ENCODE measurements around the gene IL22RA2.
"Not testable (repeated sequence)": the region's sequence is repeated elsewhere in the genome, so short reads cannot be mapped to it uniquely, and the experiment has no call there.

Gene IL22RA2

DNA sequence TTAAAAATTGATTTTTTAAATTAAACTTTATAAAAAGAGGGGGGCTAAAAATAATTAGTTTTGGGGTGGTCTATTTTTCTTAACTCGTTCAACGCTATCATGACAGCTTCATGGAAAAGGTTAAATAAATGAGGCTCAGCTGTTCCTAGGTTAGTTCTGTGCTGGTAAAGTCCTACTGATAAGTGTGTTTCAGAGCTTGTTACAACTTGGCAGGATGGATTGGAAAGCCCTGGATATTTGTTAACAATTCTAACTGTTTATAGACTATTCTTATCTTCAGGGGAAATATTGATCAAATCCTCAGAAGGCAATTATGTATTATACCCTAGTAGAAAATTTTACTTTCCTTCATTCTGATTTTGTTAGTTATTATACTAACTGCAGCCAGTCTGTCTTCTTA lies 50.4 kb downstream of the IL22RA2 start:
- no peak for DNase-seq (ENCODE audit: low read depth)

- DNase-seq (ENCODE audit: low read depth) = no peak
These were observed 50.8 kb downstream of the IL22RA2 start for GRCh38 chr6:137122612-137123011.

- no peak for DNase-seq (ENCODE audit: low read depth)
These were observed 51.9 kb downstream of the IL22RA2 start for GRCh38 chr6:137121401-137121997.

- DNase-seq (ENCODE audit: low read depth) = no peak
These were observed 52.7 kb downstream of the IL22RA2 start for GRCh38 chr6:137120748-137121147.

GRCh38 chr6:137119196-137120104 lies 54.0 kb downstream of the IL22RA2 start:
- no peak for DNase-seq (ENCODE audit: low read depth)

DNA sequence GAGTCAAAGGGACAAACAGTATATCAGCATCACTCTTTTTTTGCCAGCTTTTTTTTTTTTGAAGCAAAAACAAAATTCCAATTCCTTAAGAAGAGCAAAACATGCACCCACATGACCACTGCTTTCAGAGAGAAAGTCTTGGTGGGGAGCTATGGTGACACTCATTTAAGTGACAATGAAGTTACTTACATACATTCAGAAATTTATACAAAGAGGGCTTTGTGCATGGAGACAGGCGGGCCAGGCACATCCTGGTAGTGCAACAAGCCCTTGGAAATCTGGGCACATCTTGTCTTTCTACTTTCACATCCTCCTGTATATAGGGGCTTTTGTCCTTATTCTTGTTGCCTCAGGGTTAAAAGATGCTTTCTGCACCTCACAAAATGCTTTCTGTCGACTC lies 55.9 kb downstream of the IL22RA2 start:
- DNase-seq (ENCODE audit: low read depth) = no peak

DNA sequence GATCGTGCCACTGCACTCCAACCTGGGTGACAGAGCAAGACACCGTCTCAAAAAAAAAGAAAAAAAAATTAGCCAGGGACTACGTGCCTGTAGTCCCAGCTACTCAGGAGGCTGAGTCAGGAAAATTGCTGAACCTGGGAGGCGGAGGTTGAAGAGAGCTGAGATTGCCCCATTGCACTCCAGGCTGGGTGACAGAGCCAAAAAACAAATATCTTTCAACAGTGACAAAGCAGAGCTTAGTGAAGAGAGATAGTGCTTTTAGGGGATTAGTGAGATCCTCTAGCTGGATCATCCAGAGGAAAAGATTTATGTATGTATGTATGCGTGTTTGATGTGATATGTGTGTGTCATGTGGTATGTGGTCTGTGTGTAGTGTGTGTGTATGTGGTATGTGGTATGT lies 56.6 kb downstream of the IL22RA2 start:
- no peak for DNase-seq (ENCODE audit: low read depth)

GRCh38 chr6:137115658-137116057 lies 57.8 kb downstream of the IL22RA2 start:
- no peak for DNase-seq (ENCODE audit: low read depth)

DNA sequence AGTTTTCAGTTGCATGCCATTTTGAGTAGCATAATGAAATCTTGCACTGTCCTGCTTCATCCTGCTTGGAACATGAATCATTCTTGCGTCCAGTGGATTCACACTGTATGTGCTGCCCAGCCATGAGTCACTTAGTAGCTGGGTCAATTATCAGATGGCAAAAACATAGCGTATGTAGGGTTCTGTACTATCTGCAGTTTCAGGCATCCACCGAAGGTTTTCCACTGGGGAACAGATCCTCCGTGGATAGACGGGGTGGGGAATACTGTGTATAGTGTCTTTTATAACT lies 61.4 kb downstream of the IL22RA2 start:
- DNase-seq (ENCODE audit: low read depth) = no peak

DNA sequence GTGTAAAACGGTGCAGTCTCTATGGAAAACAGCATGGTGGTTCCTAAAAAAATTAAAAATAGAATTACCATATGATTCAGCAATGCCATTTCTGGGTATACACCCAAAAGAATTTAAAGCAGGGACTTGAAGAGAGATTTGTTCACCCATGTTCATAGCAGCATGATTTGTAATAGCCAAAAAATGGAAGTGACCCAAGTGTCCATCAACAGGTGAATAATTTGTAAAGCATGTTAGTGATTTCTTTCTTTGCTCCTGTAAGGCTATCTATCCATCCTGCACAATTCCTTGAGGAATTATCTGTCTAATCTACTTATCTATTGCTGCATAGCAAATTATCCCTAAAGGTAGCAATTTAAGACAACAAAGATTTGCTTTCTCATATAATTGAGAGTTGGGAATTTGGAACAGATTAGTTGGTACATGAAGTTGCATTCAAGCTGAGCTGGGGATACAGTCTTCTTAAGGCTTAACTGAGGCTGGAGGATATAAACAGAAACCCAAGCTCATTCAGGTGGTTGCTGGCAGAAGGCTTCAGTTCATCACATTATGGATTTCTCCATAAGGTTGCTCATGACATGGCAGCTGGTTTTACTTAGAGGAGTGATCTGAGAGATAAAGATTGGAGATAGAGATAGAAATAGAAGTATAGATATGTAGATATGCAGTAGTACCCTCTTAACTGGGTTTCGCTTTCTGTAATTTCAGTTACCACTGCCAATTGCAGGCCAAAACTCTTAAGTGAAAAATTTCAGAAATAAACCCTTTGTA lies 62.0 kb downstream of the IL22RA2 start:
- DNase-seq (ENCODE audit: low read depth) = no peak

GRCh38 chr6:137107767-137108105 lies 65.7 kb downstream of the IL22RA2 start:
- no peak for DNase-seq (ENCODE audit: low read depth)

DNA sequence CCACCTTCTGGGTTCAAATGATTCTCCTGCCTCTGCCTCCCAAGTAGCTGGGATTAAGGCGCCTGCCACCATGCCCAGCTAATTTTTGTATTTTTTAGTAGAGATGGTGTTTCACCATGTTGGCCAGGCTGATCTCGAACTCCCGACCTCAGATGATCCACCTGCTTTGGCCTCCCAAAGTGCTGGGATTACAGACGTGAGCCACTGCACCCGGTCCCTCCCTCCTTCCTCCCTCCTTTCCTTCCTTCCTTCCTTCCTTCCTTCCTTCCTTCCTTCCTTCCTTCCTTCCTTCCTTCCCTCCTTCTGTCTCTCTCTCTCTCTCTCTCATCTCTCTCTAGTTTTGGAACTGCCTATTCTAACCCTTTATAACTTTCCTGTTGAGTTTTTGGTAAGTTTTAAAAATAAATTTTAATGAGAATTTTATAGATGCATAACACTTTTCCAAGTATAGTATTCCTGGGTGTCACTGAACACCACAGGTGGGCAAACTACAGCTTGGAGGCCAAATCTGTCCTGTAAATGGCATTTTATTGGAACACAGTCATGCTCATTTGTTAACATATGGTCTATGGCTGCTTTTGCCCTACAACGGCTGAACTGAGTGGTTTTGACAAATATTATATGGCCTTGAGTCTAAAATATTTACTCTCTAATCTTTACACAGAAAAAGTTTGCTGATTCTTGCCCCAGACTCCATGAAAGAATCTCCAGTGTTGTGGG lies 66.2 kb downstream of the IL22RA2 start:
- DNase-seq (ENCODE audit: low read depth) = not testable (repeated sequence)

GRCh38 chr6:137106183-137106582 lies 67.3 kb downstream of the IL22RA2 start:
- DNase-seq (ENCODE audit: low read depth) = no peak

- no peak for DNase-seq (ENCODE audit: low read depth)
These were observed 68.1 kb downstream of the IL22RA2 start for GRCh38 chr6:137105375-137105774.

DNA sequence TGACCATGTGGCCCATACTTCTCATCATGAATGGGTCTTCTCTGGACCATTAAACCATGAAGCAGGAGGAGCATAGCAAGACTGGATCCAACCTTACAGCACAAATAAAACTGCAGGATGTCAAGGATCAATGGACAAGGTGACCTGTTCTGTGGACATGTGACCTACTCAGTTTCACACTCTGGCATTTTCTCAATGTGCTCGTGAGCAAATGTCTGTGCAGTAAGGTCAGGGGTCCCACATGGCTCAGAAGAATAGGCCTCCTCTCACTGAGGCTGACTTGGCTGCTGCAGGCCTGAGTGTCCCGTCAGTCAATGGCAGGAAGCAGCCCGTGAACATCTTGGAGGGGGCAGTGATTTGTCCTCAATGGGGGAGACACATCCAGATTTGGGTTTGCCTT lies 68.5 kb downstream of the IL22RA2 start:
- DNase-seq (ENCODE audit: low read depth) = no peak

DNA sequence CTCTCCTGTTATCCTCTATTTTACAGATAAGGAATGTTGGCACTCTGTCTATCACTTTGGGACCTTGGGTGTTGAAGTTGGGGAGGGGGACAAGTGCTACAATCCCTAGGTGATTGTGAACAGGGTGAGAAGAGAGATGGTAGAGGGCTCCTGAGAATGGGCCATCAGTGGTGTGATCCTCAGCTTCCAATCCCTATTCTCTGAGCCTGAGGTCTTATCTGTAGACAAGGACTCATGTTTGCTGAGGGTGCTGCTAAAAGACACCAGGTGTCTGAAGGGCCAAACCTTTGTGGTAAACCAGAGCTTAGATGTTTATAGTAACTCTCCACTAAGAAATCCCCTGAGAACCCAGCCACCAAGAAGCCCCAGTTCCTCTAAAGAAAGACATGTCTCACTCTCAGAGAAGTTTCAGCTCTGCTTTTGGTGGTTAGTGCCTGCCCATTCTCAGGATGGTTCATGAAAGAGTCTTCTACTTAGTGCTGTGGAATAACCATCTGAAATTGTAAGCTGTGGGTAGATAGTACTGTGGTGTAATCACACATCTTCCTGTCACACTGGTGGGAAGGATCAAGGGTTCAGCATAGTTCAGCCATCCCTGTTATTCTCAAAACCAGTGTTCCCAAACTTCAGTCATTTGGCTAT lies 70.5 kb downstream of the IL22RA2 start:
- no peak for DNase-seq (ENCODE audit: low read depth)

GRCh38 chr6:137102050-137102848 lies 71.2 kb downstream of the IL22RA2 start:
- no peak for DNase-seq (ENCODE audit: low read depth)

DNA sequence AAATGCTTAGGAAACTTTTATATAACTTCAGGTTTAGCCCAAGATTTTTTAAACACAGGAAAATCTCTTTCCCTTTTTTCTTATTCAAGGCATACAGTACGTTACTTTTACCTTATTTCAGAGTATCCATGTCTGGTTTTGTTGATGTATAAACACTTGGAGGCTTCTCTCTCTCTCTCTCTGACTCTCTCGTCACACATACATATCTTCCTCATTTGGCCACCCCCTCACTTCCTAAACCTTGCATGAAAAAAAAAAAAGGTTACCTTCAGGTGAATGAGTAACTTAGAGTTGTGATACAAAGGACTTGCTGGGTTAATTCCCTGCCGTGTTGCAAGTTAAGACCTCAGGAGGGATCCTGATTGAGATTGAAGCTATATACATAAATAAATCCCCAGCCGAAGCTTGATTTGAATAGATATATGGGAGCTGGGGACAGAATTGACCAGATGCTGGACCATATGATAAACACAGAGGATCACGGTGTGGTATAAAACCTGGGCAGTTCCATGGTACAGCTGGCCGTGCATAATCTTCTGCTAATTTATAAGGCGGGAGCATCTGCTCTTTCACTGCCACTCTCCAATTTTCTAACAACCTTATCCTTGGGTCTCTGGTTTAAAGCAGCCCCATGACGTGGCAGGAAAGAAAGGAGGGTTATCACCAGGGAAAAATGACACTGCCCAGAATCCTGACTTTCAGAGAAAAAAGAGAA lies 73.6 kb downstream of the IL22RA2 start:
- no peak for DNase-seq (ENCODE audit: low read depth)

DNA sequence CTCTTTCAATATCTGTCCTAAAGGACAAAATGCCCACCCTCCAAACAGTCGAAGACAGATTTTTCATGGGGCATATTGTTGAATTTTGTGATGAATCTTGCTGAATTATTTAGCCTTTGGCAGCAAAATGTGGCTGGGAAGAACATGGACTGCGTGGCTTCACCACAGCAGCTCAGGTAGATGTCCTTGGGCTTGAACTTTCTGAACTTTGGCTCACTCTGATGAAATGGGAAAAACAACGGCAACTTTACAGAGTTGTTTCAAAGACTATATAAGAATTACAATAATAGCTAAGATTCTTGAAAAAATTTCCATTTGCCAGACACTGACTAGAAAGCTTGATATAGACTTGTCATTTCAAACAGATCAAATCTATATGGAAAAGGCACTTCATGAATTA lies 75.9 kb downstream of the IL22RA2 start:
- no peak for DNase-seq (ENCODE audit: low read depth)

DNA sequence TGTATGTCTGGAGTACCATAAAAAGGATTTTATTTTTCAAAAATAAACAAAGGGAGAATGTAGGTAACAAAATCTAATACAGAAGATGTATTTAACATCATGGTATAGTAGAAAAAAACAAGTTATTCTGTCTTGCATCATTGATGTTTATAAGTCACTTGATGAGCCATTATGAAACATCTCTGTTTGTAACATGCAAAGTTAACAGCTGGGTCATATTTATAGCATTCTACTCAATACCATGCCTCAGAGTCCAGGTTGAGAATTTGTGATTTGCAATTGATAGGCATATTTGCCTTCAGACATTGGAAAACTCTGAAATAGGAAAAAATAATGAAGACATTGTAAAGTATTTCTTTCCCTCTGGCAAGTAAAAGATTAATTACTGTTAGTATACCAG lies 76.4 kb downstream of the IL22RA2 start:
- no peak for DNase-seq (ENCODE audit: low read depth)

All from T-helper 22 cell (primary cell).